Gastroesophageal sphincter (tissue), 3 donors: ENCODE measurements around the gene MYO7A.

ENCODE experiments used
- EP300 ChIP-seq: sonication (generic); formaldehyde crosslinking; IDR thresholded peaks from one replicate; pipeline ENCODE4 v1.6.1; 2017; ENCODE audit warnings: antibody characterized with exemption, mild to moderate bottlenecking
- POLR2A ChIP-seq, 2 donors: fragments of 450-650 bp; IDR thresholded peaks; one replicate each; pipeline ENCODE4 v1.6.1; 2017; ENCODE audit warnings: antibody characterized with exemption in 2 of 2, mild to moderate bottlenecking in 2 of 2, moderate library complexity in 1 of 2
- POLR2AphosphoS5 ChIP-seq: sonication (generic); formaldehyde crosslinking; IDR thresholded peaks from one replicate; pipeline ENCODE4 v1.6.1; 2017; ENCODE audit warnings: antibody characterized with exemption
- TF ChIP-seq, protein P1 (sequence below), 4 experiments: fragments of 200-600 bp in 2 of 4; fragments of 450-650 bp in 2 of 4; sonication (generic) in 1 of 4; IDR thresholded peaks; one replicate each; pipeline ENCODE4 v1.5.1; 2017 to 2019; ENCODE audit warnings: antibody characterized with exemption in 4 of 4, mild to moderate bottlenecking in 2 of 4, moderate library complexity in 2 of 4

GRCh38 chr11:77086521-77087472 lies 41.2 kb upstream of the MYO7A start:
- TF ChIP-seq, protein P1, sequence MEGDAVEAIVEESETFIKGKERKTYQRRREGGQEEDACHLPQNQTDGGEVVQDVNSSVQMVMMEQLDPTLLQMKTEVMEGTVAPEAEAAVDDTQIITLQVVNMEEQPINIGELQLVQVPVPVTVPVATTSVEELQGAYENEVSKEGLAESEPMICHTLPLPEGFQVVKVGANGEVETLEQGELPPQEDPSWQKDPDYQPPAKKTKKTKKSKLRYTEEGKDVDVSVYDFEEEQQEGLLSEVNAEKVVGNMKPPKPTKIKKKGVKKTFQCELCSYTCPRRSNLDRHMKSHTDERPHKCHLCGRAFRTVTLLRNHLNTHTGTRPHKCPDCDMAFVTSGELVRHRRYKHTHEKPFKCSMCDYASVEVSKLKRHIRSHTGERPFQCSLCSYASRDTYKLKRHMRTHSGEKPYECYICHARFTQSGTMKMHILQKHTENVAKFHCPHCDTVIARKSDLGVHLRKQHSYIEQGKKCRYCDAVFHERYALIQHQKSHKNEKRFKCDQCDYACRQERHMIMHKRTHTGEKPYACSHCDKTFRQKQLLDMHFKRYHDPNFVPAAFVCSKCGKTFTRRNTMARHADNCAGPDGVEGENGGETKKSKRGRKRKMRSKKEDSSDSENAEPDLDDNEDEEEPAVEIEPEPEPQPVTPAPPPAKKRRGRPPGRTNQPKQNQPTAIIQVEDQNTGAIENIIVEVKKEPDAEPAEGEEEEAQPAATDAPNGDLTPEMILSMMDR (IDR thresholded peaks at IDR 0.05) = no peak
- no peak for TF ChIP-seq POLR2A (IDR thresholded peaks at IDR 0.05)
- TF ChIP-seq POLR2AphosphoS5 = no peak
- TF ChIP-seq EP300 = no peak
